Measurements from ENCODE around the gene ZNF267. TPM values are rescaled to one million over a fixed set of nuclear protein-coding genes. Genes with fewer than 3 reads are reported as not detected.

Gene ZNF267
- total RNA-seq, 1 experiment from 2014 or later: 24.2 TPM

- POLR2A ChIA-PET: no interaction called here
- no peak for DNase-seq (ENCODE audit: low read depth, low spot score)
- no peaks in the 10 kb centered on the region for H3K27me3 ChIP-seq (ENCODE audit: control insufficient read depth, insufficient read depth, low read length)
- ATAC-seq: no peak
- H3K4me1 ChIP-seq (ENCODE audit: control insufficient read depth, insufficient read depth, low read length): no peaks in the 10 kb centered on the region
- no TSS peak for BruUV-seq (replicated peaks)
- intact Hi-C loops (cut with micrococcal nuclease; ENCODE audit: unreplicated experiment) (no loop called here), in situ Hi-C loops (cut with HindIII; ENCODE audit: low pct_unique_long_range_greater_than_20kb, low sequenced_read_pairs) (no loop called here)
- CTCF ChIA-PET: no interaction called here
- H3K9me3 ChIP-seq (ENCODE audit: control insufficient read depth, insufficient read depth, low read depth, low read length): peaks cover 62% of the 10 kb centered on the region
- no peak overlapping the region for H3K27ac ChIP-seq (ENCODE audit: low read length)
- no peak for TF ChIP-seq SIN3A (IDR thresholded peaks at IDR 0.05; ENCODE audit: borderline replicate concordance, insufficient read depth, low read depth, low read length)
- TF ChIP-seq TCF7L2 (IDR thresholded peaks at IDR 0.05; ENCODE audit: low read depth, low read length): no peak
- no peak for TF ChIP-seq POLR2AphosphoS5 (IDR thresholded peaks at IDR 0.05; ENCODE audit: low read depth, low read length)
- TF ChIP-seq, protein P1, sequence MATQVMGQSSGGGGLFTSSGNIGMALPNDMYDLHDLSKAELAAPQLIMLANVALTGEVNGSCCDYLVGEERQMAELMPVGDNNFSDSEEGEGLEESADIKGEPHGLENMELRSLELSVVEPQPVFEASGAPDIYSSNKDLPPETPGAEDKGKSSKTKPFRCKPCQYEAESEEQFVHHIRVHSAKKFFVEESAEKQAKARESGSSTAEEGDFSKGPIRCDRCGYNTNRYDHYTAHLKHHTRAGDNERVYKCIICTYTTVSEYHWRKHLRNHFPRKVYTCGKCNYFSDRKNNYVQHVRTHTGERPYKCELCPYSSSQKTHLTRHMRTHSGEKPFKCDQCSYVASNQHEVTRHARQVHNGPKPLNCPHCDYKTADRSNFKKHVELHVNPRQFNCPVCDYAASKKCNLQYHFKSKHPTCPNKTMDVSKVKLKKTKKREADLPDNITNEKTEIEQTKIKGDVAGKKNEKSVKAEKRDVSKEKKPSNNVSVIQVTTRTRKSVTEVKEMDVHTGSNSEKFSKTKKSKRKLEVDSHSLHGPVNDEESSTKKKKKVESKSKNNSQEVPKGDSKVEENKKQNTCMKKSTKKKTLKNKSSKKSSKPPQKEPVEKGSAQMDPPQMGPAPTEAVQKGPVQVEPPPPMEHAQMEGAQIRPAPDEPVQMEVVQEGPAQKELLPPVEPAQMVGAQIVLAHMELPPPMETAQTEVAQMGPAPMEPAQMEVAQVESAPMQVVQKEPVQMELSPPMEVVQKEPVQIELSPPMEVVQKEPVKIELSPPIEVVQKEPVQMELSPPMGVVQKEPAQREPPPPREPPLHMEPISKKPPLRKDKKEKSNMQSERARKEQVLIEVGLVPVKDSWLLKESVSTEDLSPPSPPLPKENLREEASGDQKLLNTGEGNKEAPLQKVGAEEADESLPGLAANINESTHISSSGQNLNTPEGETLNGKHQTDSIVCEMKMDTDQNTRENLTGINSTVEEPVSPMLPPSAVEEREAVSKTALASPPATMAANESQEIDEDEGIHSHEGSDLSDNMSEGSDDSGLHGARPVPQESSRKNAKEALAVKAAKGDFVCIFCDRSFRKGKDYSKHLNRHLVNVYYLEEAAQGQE (IDR thresholded peaks at IDR 0.05; ENCODE audit: insufficient read depth in 1 of 2, low read depth in 2 of 2, low read length in 1 of 2): no peak
- TF ChIP-seq, protein P2, sequence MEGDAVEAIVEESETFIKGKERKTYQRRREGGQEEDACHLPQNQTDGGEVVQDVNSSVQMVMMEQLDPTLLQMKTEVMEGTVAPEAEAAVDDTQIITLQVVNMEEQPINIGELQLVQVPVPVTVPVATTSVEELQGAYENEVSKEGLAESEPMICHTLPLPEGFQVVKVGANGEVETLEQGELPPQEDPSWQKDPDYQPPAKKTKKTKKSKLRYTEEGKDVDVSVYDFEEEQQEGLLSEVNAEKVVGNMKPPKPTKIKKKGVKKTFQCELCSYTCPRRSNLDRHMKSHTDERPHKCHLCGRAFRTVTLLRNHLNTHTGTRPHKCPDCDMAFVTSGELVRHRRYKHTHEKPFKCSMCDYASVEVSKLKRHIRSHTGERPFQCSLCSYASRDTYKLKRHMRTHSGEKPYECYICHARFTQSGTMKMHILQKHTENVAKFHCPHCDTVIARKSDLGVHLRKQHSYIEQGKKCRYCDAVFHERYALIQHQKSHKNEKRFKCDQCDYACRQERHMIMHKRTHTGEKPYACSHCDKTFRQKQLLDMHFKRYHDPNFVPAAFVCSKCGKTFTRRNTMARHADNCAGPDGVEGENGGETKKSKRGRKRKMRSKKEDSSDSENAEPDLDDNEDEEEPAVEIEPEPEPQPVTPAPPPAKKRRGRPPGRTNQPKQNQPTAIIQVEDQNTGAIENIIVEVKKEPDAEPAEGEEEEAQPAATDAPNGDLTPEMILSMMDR (IDR thresholded peaks at IDR 0.05): no peak
- peaks cover 3% of the 10 kb centered on the region; the same call in 1 of the 2 replicates for H3K36me3 ChIP-seq (ENCODE audit: control insufficient read depth, insufficient read depth, low read length)
- no peak overlapping the region for H3K4me3 ChIP-seq (ENCODE audit: low read depth in 2 of 2, low read length in 2 of 2)
These were observed 20.2 kb downstream of the ZNF267 start for GRCh38 chr16:31893824-31894223.

- intact Hi-C loops (cut with micrococcal nuclease; ENCODE audit: unreplicated experiment) (no loop called here), in situ Hi-C loops (cut with HindIII; ENCODE audit: low pct_unique_long_range_greater_than_20kb, low sequenced_read_pairs) (no loop called here)
- BruUV-seq (replicated peaks): TSS peak; percentile 16
- ATAC-seq (no peak), DNase-seq (ENCODE audit: low read depth, low spot score) (no peak)
- peaks cover 44% of the 10 kb centered on the region for H3K9me3 ChIP-seq (ENCODE audit: control insufficient read depth, insufficient read depth, low read depth, low read length)
- ChIA-PET CTCF (no interaction called here), POLR2A (no interaction called here)
- H3K36me3 ChIP-seq (ENCODE audit: control insufficient read depth, insufficient read depth, low read length): no peaks in the 10 kb centered on the region; the same call in 1 of the 2 replicates
- no peaks in the 10 kb centered on the region for H3K27me3 ChIP-seq (ENCODE audit: control insufficient read depth, insufficient read depth, low read length)
- H3K4me3 ChIP-seq (ENCODE audit: low read depth in 2 of 2, low read length in 2 of 2): no peak overlapping the region
- H3K27ac ChIP-seq (ENCODE audit: low read length): no peak overlapping the region
- no peaks in the 10 kb centered on the region for H3K4me1 ChIP-seq (ENCODE audit: control insufficient read depth, insufficient read depth, low read length)
- TF ChIP-seq TCF7L2 (IDR thresholded peaks at IDR 0.05; ENCODE audit: low read depth, low read length): no peak
- no peak for TF ChIP-seq SIN3A (IDR thresholded peaks at IDR 0.05; ENCODE audit: borderline replicate concordance, insufficient read depth, low read depth, low read length)
- TF ChIP-seq, protein P1 (IDR thresholded peaks at IDR 0.05; ENCODE audit: insufficient read depth in 1 of 2, low read depth in 2 of 2, low read length in 1 of 2): no peak
- TF ChIP-seq POLR2AphosphoS5 (IDR thresholded peaks at IDR 0.05; ENCODE audit: low read depth, low read length): no peak
- TF ChIP-seq, protein P2 (IDR thresholded peaks at IDR 0.05): no peak
These were observed 23.7 kb downstream of the ZNF267 start for GRCh38 chr16:31897283-31897682.
